HepG2 (cell line): Measurements from ENCODE around the gene GGA1. TPM values are rescaled to one million over a fixed set of nuclear protein-coding genes. Genes with fewer than 3 reads are reported as not detected.

ENCODE experiments used
- ELK4 ChIP-seq: sonication (generic); formaldehyde crosslinking; IDR thresholded peaks from 2 replicates; pipeline ENCODE4 v1.9.0; 2021; ENCODE audit warnings: missing genetic modification reagents, borderline replicate concordance
- ETV5 ChIP-seq: IDR thresholded peaks from 2 replicates; pipeline ENCODE4 v1.6.1; 2018; ENCODE audit warnings: missing biosample characterization, missing genetic modification reagents, inconsistent platforms, borderline replicate concordance
- HMG20A ChIP-seq: IDR thresholded peaks from 2 replicates; pipeline ENCODE4 v1.6.1; 2016; ENCODE audit warnings: borderline replicate concordance
- HNRNPH1 ChIP-seq: fragments of 200-400 bp; formaldehyde crosslinking; optimal IDR thresholded peaks from 2 replicates; pipeline ENCODE3; 2017; ENCODE audit warnings: mild to moderate bottlenecking, low read depth, low read length
- MED13 ChIP-seq: sonication (generic); formaldehyde crosslinking; IDR thresholded peaks from 2 replicates; pipeline ENCODE4 v1.5.0; 2020; ENCODE audit warnings: missing genetic modification reagents
- MYC ChIP-seq: sonication (generic); formaldehyde crosslinking; IDR thresholded peaks from 2 replicates; pipeline ENCODE4 v1.9.0; 2021; ENCODE audit warnings: missing genetic modification reagents, borderline replicate concordance
- PAX8 ChIP-seq: sonication (generic); formaldehyde crosslinking; IDR thresholded peaks from 2 replicates; pipeline ENCODE4 v1.8.0; 2022; ENCODE audit warnings: mild to moderate bottlenecking, missing genetic modification reagents, borderline replicate concordance
- SIX1 ChIP-seq: sonication (generic); formaldehyde crosslinking; IDR thresholded peaks from 2 replicates; pipeline ENCODE4 v1.4.0; 2020; ENCODE audit warnings: missing genetic modification reagents, borderline replicate concordance
- SMAD3 ChIP-seq: sonication (generic); formaldehyde crosslinking; IDR thresholded peaks from 2 replicates; pipeline ENCODE4 v1.4.0; 2020; ENCODE audit warnings: missing genetic modification reagents
- SP1 ChIP-seq, 2 experiments: fragments of 450-650 bp in 1 of 2; sonication (generic) in 1 of 2; formaldehyde crosslinking in 1 of 2; IDR thresholded peaks; 2 replicates each; pipeline versions ENCODE4 v1.4.0 to v1.6.1; 2016 to 2020; ENCODE audit warnings: missing genetic modification reagents in 1 of 2
- TBL1XR1 ChIP-seq: fragments of 150-350 bp; IDR thresholded peaks from 2 replicates; pipeline ENCODE4 v1.6.1; 2014; ENCODE audit warnings: borderline replicate concordance, low read length; ENCODE audit not compliant: partially characterized antibody
- WIZ ChIP-seq: sonication (generic); formaldehyde crosslinking; IDR thresholded peaks from 2 replicates; pipeline ENCODE4 v1.5.1; 2020; ENCODE audit warnings: mild to moderate bottlenecking, missing genetic modification reagents
- ZC3H4 ChIP-seq: sonication (generic); formaldehyde crosslinking; IDR thresholded peaks from 2 replicates; pipeline ENCODE4 v1.4.0; 2020; ENCODE audit warnings: missing genetic modification reagents, borderline replicate concordance
- ZNF251 ChIP-seq: sonication (generic); formaldehyde crosslinking; IDR thresholded peaks from 2 replicates; pipeline ENCODE4 v1.9.0; 2021; ENCODE audit warnings: mild to moderate bottlenecking, missing genetic modification reagents
- ZNF646 ChIP-seq: sonication (generic); formaldehyde crosslinking; IDR thresholded peaks from 2 replicates; pipeline ENCODE4 v1.9.0; 2021; ENCODE audit warnings: mild to moderate bottlenecking, missing genetic modification reagents
- ZNF790 ChIP-seq: sonication (generic); formaldehyde crosslinking; IDR thresholded peaks from 2 replicates; pipeline ENCODE4 v1.8.0; 2022; ENCODE audit warnings: missing genetic modification reagents, mild to moderate bottlenecking, borderline replicate concordance
- ZSCAN30 ChIP-seq: sonication (generic); formaldehyde crosslinking; IDR thresholded peaks from 2 replicates; pipeline ENCODE4 v1.5.0; 2020; ENCODE audit warnings: mild to moderate bottlenecking, missing genetic modification reagents
- polyA plus RNA-seq, 8 experiments: library from polyadenylated mRNA; depleted of rRNA in 3 of 8; stranded (reverse) in 7 of 8; unstranded in 1 of 8; fragments of >200 nt; fragmentation: Illumina TruSeq in 4 of 8; extraction: Trizol in 4 of 8; gene quantifications; 2 replicates each; pipeline versions ENCODE4 v1.2.1 to v1.2.3, GENCODE V29; 2011 to 2016; ENCODE audit warnings: low read depth in 4 of 8, missing spikeins in 1 of 8, mixed read lengths in 1 of 8; ENCODE audit not compliant: insufficient read depth in 1 of 8
- total RNA-seq, 5 experiments: library from RNA; depleted of rRNA; stranded (reverse); fragments of >200 nt; fragmentation: Illumina TruSeq; extraction: Trizol; gene quantifications; 2 replicates each; pipeline ENCODE4 v1.2.3, GENCODE V29; 2016; ENCODE audit warnings: low read depth in 1 of 5
- TF ChIP-seq, protein P1 (sequence below): sonication (generic); formaldehyde crosslinking; IDR thresholded peaks from 2 replicates; pipeline ENCODE4 v1.4.0; 2020; ENCODE audit warnings: missing genetic modification reagents, mild to moderate bottlenecking, borderline replicate concordance
- TF ChIP-seq, protein P2 (sequence below): sonication (generic); formaldehyde crosslinking; IDR thresholded peaks from 2 replicates; pipeline ENCODE4 v1.8.0; 2023; ENCODE audit warnings: mild to moderate bottlenecking, missing genetic modification reagents

GGA1 gene
- total and polyA plus RNA-seq, 2 of the 13 experiments (the other 11 are each of a cell fraction or from before 2014, with no cell fraction given): 29.1 to 87.2 TPM

GRCh38 chr22:37608477-37609239 lies at the start of gene GGA1 (continued):
- TF ChIP-seq TBL1XR1 (no peak), ELK4 (CRISPR knock-in tag) (no peak), ZNF646 (CRISPR knock-in tag) (no peak), PAX8 (CRISPR knock-in tag) (peak; percentile 54; the same call in 1 of the 2 replicates), HMG20A (CRISPR knock-in tag) (no peak; the same call in 1 of the 2 replicates), MED13 (peak; percentile 42; the same call in 1 of the 2 replicates), SP1 (IDR thresholded peaks at IDR 0.05) (no peak), SP1 (CRISPR knock-in tag; IDR thresholded peaks at IDR 0.05) (peak; percentile 84; the same call in 1 of the 2 replicates), ETV5 (CRISPR knock-in tag) (peak; percentile 86), ZSCAN30 (CRISPR knock-in tag) (no peak), SIX1 (no peak), MYC (CRISPR knock-in tag) (peak; percentile 85), ZNF790 (CRISPR knock-in tag) (no peak; the same call in 1 of the 2 replicates), WIZ (CRISPR knock-in tag) (no peak), ZC3H4 (0 out of 2 replicates have a peak, but pooled peaks have one; percentile 25), SMAD3 (peak; percentile 42; the same call in 1 of the 2 replicates), HNRNPH1 (no peak), ZNF251 (no peak)
- TF ChIP-seq, protein P1, sequence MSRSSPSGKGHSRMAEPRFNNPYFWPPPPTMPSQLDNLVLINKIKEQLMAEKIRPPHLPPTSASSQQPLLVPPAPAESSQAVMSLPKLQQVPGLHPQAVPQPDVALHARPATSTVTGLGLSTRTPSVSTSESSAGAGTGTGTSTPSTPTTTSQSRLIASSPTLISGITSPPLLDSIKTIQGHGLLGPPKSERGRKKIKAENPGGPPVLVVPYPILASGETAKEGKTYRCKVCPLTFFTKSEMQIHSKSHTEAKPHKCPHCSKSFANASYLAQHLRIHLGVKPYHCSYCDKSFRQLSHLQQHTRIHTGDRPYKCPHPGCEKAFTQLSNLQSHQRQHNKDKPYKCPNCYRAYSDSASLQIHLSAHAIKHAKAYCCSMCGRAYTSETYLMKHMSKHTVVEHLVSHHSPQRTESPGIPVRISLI (CRISPR knock-in tag): peak; percentile 30; the same call in 1 of the 2 replicates
- TF ChIP-seq, protein P2, sequence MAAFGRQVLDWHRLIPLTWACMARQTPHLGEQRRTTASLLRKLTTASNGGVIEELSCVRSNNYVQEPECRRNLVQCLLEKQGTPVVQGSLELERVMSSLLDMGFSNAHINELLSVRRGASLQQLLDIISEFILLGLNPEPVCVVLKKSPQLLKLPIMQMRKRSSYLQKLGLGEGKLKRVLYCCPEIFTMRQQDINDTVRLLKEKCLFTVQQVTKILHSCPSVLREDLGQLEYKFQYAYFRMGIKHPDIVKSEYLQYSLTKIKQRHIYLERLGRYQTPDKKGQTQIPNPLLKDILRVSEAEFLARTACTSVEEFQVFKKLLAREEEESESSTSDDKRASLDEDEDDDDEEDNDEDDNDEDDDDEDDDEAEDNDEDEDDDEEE (CRISPR knock-in tag): no peak; the same call in 1 of the 2 replicates
